Measurements from ENCODE around the gene B2M. TPM values are rescaled to one million over a fixed set of nuclear protein-coding genes. Genes with fewer than 3 reads are reported as not detected.

Gene B2M
- total and polyA plus RNA-seq, 2 of the 8 experiments (the other 6 are each of a cell fraction or from before 2014, with no cell fraction given): 78.9 to 907 TPM

GRCh38 chr15:44763187-44763586 is 51.9 kb downstream of the B2M start:
- Histone ChIP-seq H3K4ac (replicated peaks; ENCODE audit: insufficient read length, low read depth, low read length) (no peak overlapping the region), H3K23ac (ENCODE audit: insufficient read length) (no peak overlapping the region), H4K91ac (replicated peaks; ENCODE audit: insufficient read length, low read length) (no peak overlapping the region), H3K9ac (replicated peaks in 1 of 4; ENCODE audit: extremely low read depth in 1 of 4, low read depth in 3 of 4, low read length in 3 of 4) (no peak overlapping the region), H3K4me1 (replicated peaks in 1 of 4; ENCODE audit: control insufficient read depth in 3 of 4, insufficient read depth in 4 of 4, low read length in 3 of 4) (no peaks in the 10 kb centered on the region), H2BK5ac (ENCODE audit: low read depth, low read length) (no peak overlapping the region), H3K36me3 (ENCODE audit: control insufficient read depth in 2 of 4, insufficient read depth in 4 of 4, low read length in 3 of 4) (no peaks in the 10 kb centered on the region), H4K8ac (ENCODE audit: extremely low read depth, insufficient read depth, low read length) (no peak overlapping the region), H4K20me1 (replicated peaks in 1 of 2; ENCODE audit: control insufficient read depth in 1 of 2, insufficient read depth in 2 of 2, low read length in 2 of 2) (no peaks in the 10 kb centered on the region), H3K27ac (ENCODE audit: low read depth, low read length) (no peak overlapping the region), H3K14ac (ENCODE audit: insufficient read length) (no peak overlapping the region), H3K79me2 (ENCODE audit: control insufficient read depth in 1 of 2, insufficient read depth in 2 of 2, low read length in 2 of 2) (no peaks in the 10 kb centered on the region), H2AFZ (ENCODE audit: low read length) (no peak overlapping the region), H2BK20ac (ENCODE audit: low read length) (no peak overlapping the region), H3K18ac (ENCODE audit: extremely low read depth, low read length) (no peak overlapping the region), H2AK5ac (ENCODE audit: low read depth, low read length) (no peak overlapping the region), H2BK15ac (ENCODE audit: low read length) (no peak overlapping the region), H4K5ac (ENCODE audit: insufficient read length, low read depth, low read length) (no peak overlapping the region), H3K4me3 (ENCODE audit: extremely low read depth in 1 of 4, insufficient read depth in 2 of 4, low read depth in 3 of 4, low read length in 4 of 4) (no peak overlapping the region), H3K27me3 (replicated peaks in 1 of 4; ENCODE audit: control insufficient read depth in 3 of 4, extremely low read depth in 1 of 4, insufficient read depth in 3 of 4, low read length in 3 of 4) (no peaks in the 10 kb centered on the region), H3K23me2 (ENCODE audit: low read depth, low read length) (no peaks in the 10 kb centered on the region), H3K9me3 (ENCODE audit: insufficient read depth in 2 of 2, low read depth in 1 of 2, low read length in 1 of 2) (no peaks in the 10 kb centered on the region), H2BK120ac (replicated peaks; ENCODE audit: low read depth, low read length) (no peak overlapping the region), H3K56ac (replicated peaks; ENCODE audit: insufficient read length, low read depth, low read length) (no peak overlapping the region), H3K4me2 (ENCODE audit: insufficient read depth in 1 of 2, low read depth in 2 of 2, low read length in 2 of 2) (no peak overlapping the region), H2BK12ac (ENCODE audit: low read depth, low read length) (no peak overlapping the region), H3K79me1 (ENCODE audit: low read depth, low read length) (no peaks in the 10 kb centered on the region)
- POLR2A ChIA-PET (ENCODE audit: partially characterized antibody): no interaction called here
- no peak for FAIRE-seq
- CTCF ChIA-PET (ENCODE audit: partially characterized antibody): no interaction called here
- 88% methylated on average over 2 of the region's 2 CpGs; no CpG with 5 or more reads in 1 of the 2 experiments for WGBS, 2 experiments (ENCODE audit: extremely low coverage in 1 of 2, insufficient coverage in 1 of 2, insufficient read length in 1 of 2, insufficient replicate concordance in 2 of 2, low coverage in 1 of 2, low lambda C conversion rate in 2 of 2, missing lambda C conversion rate in 1 of 2)
- no peak for DNase-seq (ENCODE audit: low read depth in 1 of 2, low spot score in 2 of 2)
- no peak for TF ChIP-seq SP4 (IDR thresholded peaks at IDR 0.05; ENCODE audit: low read length)
- no peak for TF ChIP-seq YY1 (IDR thresholded peaks at IDR 0.05; ENCODE audit: low read depth, low read length)
- TF ChIP-seq SIRT6 (IDR thresholded peaks at IDR 0.05; ENCODE audit: low read length): no peak
- TF ChIP-seq SIN3A (conservative IDR thresholded peaks at IDR 0.05 in 1 of 2, IDR thresholded peaks at IDR 0.05 in 1 of 2; ENCODE audit: low read depth in 1 of 2, low read length in 2 of 2): no peak
- TF ChIP-seq CHD2 (IDR thresholded peaks at IDR 0.05; ENCODE audit: low read length): no peak
- no peak for TF ChIP-seq KDM5A (IDR thresholded peaks at IDR 0.05; ENCODE audit: low read length)
- TF ChIP-seq CREB1 (IDR thresholded peaks at IDR 0.05): no peak
- TF ChIP-seq SIX5 (IDR thresholded peaks at IDR 0.05; ENCODE audit: low read depth, low read length): no peak
- TF ChIP-seq SP2 (IDR thresholded peaks at IDR 0.05; ENCODE audit: low read length): no peak
- no peak for TF ChIP-seq FOSL1 (IDR thresholded peaks at IDR 0.05; ENCODE audit: insufficient read depth, low read depth, low read length)
- TF ChIP-seq POLR2AphosphoS5 (IDR thresholded peaks at IDR 0.05; ENCODE audit: low read depth, low read length): no peak
- TF ChIP-seq USF2 (IDR thresholded peaks at IDR 0.05; ENCODE audit: low read length): no peak
- no peak for TF ChIP-seq MAX (IDR thresholded peaks at IDR 0.05)
- no peak for TF ChIP-seq ZNF274 (IDR thresholded peaks at IDR 0.05; ENCODE audit: borderline replicate concordance, extremely low read depth, low read length)
- no peak for TF ChIP-seq BACH1 (IDR thresholded peaks at IDR 0.05; ENCODE audit: low read length)
- TF ChIP-seq POLR2A (IDR thresholded peaks at IDR 0.05; ENCODE audit: control extremely low read depth in 1 of 2, low read depth in 2 of 2, low read length in 2 of 2): no peak

Data from H1 (cell line).